ENCODE measurements around the gene HSD17B14. TPM values are rescaled to one million over a fixed set of nuclear protein-coding genes. Genes with fewer than 3 reads are reported as not detected.

The HSD17B14 gene
- total RNA-seq, 1 experiment from 2014 or later: 3.9 TPM

DNA sequence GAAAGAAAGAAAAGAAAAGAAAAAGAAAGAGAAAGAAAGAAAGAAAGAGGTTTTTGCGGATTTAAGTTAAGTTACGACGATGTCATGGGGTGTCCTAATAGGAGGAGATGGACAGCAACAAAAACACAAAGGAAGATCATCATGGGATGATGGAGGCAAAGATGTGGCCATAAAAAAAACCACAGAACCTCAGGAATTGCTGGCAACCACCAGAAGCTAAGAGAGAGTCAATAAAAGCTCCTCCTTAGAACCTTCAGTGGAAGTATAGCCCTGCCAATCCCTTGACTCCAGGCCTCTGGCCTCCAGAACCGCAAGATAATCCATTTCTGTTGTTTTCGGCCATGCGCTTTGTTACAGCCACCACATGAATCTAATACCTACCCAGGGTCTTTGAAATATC, 20.6 kb upstream of the HSD17B14 start (continued):
- TF ChIP-seq, protein P1, sequence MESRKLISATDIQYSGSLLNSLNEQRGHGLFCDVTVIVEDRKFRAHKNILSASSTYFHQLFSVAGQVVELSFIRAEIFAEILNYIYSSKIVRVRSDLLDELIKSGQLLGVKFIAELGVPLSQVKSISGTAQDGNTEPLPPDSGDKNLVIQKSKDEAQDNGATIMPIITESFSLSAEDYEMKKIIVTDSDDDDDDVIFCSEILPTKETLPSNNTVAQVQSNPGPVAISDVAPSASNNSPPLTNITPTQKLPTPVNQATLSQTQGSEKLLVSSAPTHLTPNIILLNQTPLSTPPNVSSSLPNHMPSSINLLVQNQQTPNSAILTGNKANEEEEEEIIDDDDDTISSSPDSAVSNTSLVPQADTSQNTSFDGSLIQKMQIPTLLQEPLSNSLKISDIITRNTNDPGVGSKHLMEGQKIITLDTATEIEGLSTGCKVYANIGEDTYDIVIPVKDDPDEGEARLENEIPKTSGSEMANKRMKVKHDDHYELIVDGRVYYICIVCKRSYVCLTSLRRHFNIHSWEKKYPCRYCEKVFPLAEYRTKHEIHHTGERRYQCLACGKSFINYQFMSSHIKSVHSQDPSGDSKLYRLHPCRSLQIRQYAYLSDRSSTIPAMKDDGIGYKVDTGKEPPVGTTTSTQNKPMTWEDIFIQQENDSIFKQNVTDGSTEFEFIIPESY (IDR thresholded peaks at IDR 0.05; ENCODE audit: extremely low read depth, insufficient replicate concordance, low read length): no peak
- TF ChIP-seq TCF7L2 (IDR thresholded peaks at IDR 0.05; ENCODE audit: borderline replicate concordance, extremely low read depth, insufficient read depth, insufficient read length) (no peak), JUND (IDR thresholded peaks at IDR 0.05) (no peak), EGR1 (IDR thresholded peaks at IDR 0.05; ENCODE audit: low read depth) (no peak), YY1 (IDR thresholded peaks at IDR 0.05; ENCODE audit: extremely low read depth, insufficient replicate concordance, low read depth, low read length) (no peak)

DNA sequence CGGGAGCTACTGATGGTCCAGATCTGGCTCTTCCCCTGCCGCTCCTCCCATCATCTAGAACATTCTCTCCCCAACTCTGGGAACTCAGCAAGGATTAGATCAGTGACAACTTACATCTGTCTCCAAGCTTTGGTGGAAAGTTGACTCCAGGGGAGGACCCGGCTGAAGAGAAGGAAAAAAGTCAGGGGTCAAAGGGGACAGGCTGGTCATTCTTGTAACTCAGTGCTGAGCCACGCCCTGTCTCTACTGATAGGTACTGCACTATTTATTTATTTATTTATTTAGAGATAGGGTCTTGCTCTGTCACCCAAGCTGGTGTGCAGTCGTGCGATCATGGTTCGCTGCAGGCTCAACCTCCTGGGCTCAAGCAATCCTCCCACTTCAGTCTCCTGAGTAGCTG, 17.8 kb upstream of the HSD17B14 start:
- ChIA-PET CTCF (interaction anchor here (1.5 kb wide), 1 partner anchor 11 kb away, joined by 6 read pairs; no protein-coding TSS in a partner anchor), POLR2A (no interaction called here), RAD21 (ENCODE audit: low non-redundant PET in 1 of 2, low total read pairs in 2 of 2, uncharacterized antibody in 2 of 2, unreplicated experiment in 2 of 2) (no interaction called here)
- H3K4me3 ChIP-seq (replicated peaks in 1 of 2; ENCODE audit: low read depth in 1 of 2, low read length in 2 of 2): no peak overlapping the region
- no peaks in the 10 kb centered on the region for H3K36me3 ChIP-seq (ENCODE audit: control insufficient read depth in 1 of 2, insufficient read depth in 2 of 2, low read length in 2 of 2)
- peaks cover 0 to 4% of the 10 kb centered on the region in 2 experiments; a peak in 1 of 4 replicates for H3K4me1 ChIP-seq (ENCODE audit: control insufficient read depth in 1 of 2, insufficient read depth in 2 of 2, low read length in 2 of 2)
- H2AFZ ChIP-seq (ENCODE audit: low read depth, low read length, poor library complexity, severe bottlenecking): no peak overlapping the region
- BruUV-seq (replicated peaks): no TSS peak
- no peak overlapping the region for H3K4me2 ChIP-seq (ENCODE audit: low read length)
- H3K27ac ChIP-seq (ENCODE audit: low read depth, low read length): no peak overlapping the region
- no peak for ATAC-seq
- H4K20me1 ChIP-seq (ENCODE audit: insufficient read depth): no peaks in the 10 kb centered on the region
- intact Hi-C loops (cut with micrococcal nuclease): no loop called here
- DNase-seq (ENCODE audit: low read depth, low spot score): no peak
- no peaks in the 10 kb centered on the region for H3K9me3 ChIP-seq (ENCODE audit: control insufficient read depth in 1 of 2, insufficient read depth in 1 of 2, low read depth in 1 of 2, low read length in 2 of 2)
- H3K9me2 ChIP-seq (ENCODE audit: insufficient read depth): no peaks in the 10 kb centered on the region
- no peak overlapping the region for H3K9ac ChIP-seq (ENCODE audit: low read length)
- H3K79me2 ChIP-seq (ENCODE audit: insufficient read depth, low read length): no peaks in the 10 kb centered on the region
- no peaks in the 10 kb centered on the region for H3K27me3 ChIP-seq (ENCODE audit: insufficient read depth, low read length)
- TF ChIP-seq ZNF274 (IDR thresholded peaks at IDR 0.05; ENCODE audit: low read depth, low read length) (no peak), FOSL1 (IDR thresholded peaks at IDR 0.05; ENCODE audit: low read depth) (no peak), POLR2A (IDR thresholded peaks at IDR 0.05; ENCODE audit: borderline replicate concordance, extremely low read depth, insufficient read depth, insufficient read length) (no peak), RAD21 (IDR thresholded peaks at IDR 0.05; ENCODE audit: low read depth) (no peak), ZFX (IDR thresholded peaks at IDR 0.05) (no peak), EGR1 (IDR thresholded peaks at IDR 0.05; ENCODE audit: low read depth) (no peak), SRF (IDR thresholded peaks at IDR 0.05; ENCODE audit: low read depth) (no peak), SP1 (IDR thresholded peaks at IDR 0.05; ENCODE audit: low read depth) (no peak), EZH2phosphoT487 (IDR thresholded peaks at IDR 0.05; ENCODE audit: borderline replicate concordance) (no peak), JUND (IDR thresholded peaks at IDR 0.05) (no peak), CEBPB (IDR thresholded peaks at IDR 0.05; ENCODE audit: low read depth) (no peak), EZH2 (IDR thresholded peaks at IDR 0.05) (no peak), SIN3A (IDR thresholded peaks at IDR 0.05; ENCODE audit: low read depth) (no peak), POLR2AphosphoS5 (IDR thresholded peaks at IDR 0.05; ENCODE audit: low read depth, low read length) (no peak)
- TF ChIP-seq, protein P2, sequence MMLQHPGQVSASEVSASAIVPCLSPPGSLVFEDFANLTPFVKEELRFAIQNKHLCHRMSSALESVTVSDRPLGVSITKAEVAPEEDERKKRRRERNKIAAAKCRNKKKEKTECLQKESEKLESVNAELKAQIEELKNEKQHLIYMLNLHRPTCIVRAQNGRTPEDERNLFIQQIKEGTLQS (IDR thresholded peaks at IDR 0.05): no peak
- TF ChIP-seq, protein P1 (IDR thresholded peaks at IDR 0.05; ENCODE audit: extremely low read depth, insufficient replicate concordance, low read length): no peak
- TF ChIP-seq, protein P3, sequence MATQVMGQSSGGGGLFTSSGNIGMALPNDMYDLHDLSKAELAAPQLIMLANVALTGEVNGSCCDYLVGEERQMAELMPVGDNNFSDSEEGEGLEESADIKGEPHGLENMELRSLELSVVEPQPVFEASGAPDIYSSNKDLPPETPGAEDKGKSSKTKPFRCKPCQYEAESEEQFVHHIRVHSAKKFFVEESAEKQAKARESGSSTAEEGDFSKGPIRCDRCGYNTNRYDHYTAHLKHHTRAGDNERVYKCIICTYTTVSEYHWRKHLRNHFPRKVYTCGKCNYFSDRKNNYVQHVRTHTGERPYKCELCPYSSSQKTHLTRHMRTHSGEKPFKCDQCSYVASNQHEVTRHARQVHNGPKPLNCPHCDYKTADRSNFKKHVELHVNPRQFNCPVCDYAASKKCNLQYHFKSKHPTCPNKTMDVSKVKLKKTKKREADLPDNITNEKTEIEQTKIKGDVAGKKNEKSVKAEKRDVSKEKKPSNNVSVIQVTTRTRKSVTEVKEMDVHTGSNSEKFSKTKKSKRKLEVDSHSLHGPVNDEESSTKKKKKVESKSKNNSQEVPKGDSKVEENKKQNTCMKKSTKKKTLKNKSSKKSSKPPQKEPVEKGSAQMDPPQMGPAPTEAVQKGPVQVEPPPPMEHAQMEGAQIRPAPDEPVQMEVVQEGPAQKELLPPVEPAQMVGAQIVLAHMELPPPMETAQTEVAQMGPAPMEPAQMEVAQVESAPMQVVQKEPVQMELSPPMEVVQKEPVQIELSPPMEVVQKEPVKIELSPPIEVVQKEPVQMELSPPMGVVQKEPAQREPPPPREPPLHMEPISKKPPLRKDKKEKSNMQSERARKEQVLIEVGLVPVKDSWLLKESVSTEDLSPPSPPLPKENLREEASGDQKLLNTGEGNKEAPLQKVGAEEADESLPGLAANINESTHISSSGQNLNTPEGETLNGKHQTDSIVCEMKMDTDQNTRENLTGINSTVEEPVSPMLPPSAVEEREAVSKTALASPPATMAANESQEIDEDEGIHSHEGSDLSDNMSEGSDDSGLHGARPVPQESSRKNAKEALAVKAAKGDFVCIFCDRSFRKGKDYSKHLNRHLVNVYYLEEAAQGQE (IDR thresholded peaks at IDR 0.05; ENCODE audit: low read depth): no peak

Measured in HCT116 (cell line).